ENCODE data around the gene PAX6. TPM values are rescaled to one million over a fixed set of nuclear protein-coding genes. Genes with fewer than 3 reads are reported as not detected.

PAX6 gene
- polyA plus RNA-seq, 4 donors, result 0.88 to 3.8 (median 1.1) TPM

- peak in 1 of 2 donors; percentile 20 for DNase-seq
- no peaks in the 10 kb centered on the region for H3K36me3 ChIP-seq (ENCODE audit: control insufficient read depth in 3 of 3, insufficient read depth in 2 of 3, low read depth in 1 of 3, low read length in 3 of 3)
- H3K27ac ChIP-seq (ENCODE audit: low read depth in 1 of 3, low read length in 2 of 3), result no peak overlapping the region
- WGBS, 3 donors, result 6 to 9% (median 7%) methylated on average over 15 of the region's 15 CpGs
- no peak for FAIRE-seq
- H3K4me1 ChIP-seq (ENCODE audit: control insufficient read depth in 3 of 3, insufficient read depth in 2 of 3, low read depth in 1 of 3, low read length in 2 of 3), result peaks cover 0 to 11% (median 9%) of the 10 kb centered on the region in 3 donors
- no peak overlapping the region for H3K4me3 ChIP-seq (ENCODE audit: low read depth in 1 of 3, low read length in 3 of 3)
- peaks cover 0 to 98% (median 66%) of the 10 kb centered on the region in 3 donors for H3K27me3 ChIP-seq (ENCODE audit: control insufficient read depth in 3 of 3, insufficient read depth in 3 of 3, low read length in 3 of 3)
- peaks cover 0 to 7% of the 10 kb centered on the region in 2 donors for H3K9me3 ChIP-seq (ENCODE audit: control insufficient read depth in 2 of 2, insufficient read depth in 1 of 2, low read depth in 1 of 2, low read length in 1 of 2)
Measured at GRCh38 chr11:31820438-31820818, 9.3 kb upstream of the PAX6 start.

- Histone ChIP-seq H3K27ac (ENCODE audit: low read depth in 1 of 3, low read length in 2 of 3) (no peak overlapping the region), H3K4me1 (ENCODE audit: control insufficient read depth in 3 of 3, insufficient read depth in 2 of 3, low read depth in 1 of 3, low read length in 2 of 3) (peaks cover 0 to 14% (median 9%) of the 10 kb centered on the region in 3 donors), H3K9me3 (ENCODE audit: control insufficient read depth in 2 of 2, insufficient read depth in 1 of 2, low read depth in 1 of 2, low read length in 1 of 2) (peaks cover 0 to 7% of the 10 kb centered on the region in 2 donors), H3K27me3 (ENCODE audit: control insufficient read depth in 3 of 3, insufficient read depth in 3 of 3, low read length in 3 of 3) (peaks cover 0 to 98% (median 68%) of the 10 kb centered on the region in 3 donors), H3K36me3 (ENCODE audit: control insufficient read depth in 3 of 3, insufficient read depth in 2 of 3, low read depth in 1 of 3, low read length in 3 of 3) (no peaks in the 10 kb centered on the region), H3K4me3 (ENCODE audit: low read depth in 1 of 3, low read length in 3 of 3) (no peak overlapping the region)
- 6 to 17% (median 8%) methylated on average over 52 to 55 of the region's 55 CpGs for WGBS, 3 donors
- FAIRE-seq (no peak), DNase-seq (peak in 1 of 2 donors; percentile 26)
Measured at GRCh38 chr11:31819621-31820437, 8.7 kb upstream of the PAX6 start.

GRCh38 chr11:31818874-31819331 is 7.8 kb upstream of the PAX6 start:
- Histone ChIP-seq H3K4me1 (ENCODE audit: control insufficient read depth in 3 of 3, insufficient read depth in 2 of 3, low read depth in 1 of 3, low read length in 2 of 3) (peaks cover 0 to 14% (median 9%) of the 10 kb centered on the region in 3 donors), H3K27ac (ENCODE audit: low read depth in 1 of 3, low read length in 2 of 3) (no peak overlapping the region), H3K4me3 (ENCODE audit: low read depth in 1 of 3, low read length in 3 of 3) (no peak overlapping the region), H3K9me3 (ENCODE audit: control insufficient read depth in 2 of 2, insufficient read depth in 1 of 2, low read depth in 1 of 2, low read length in 1 of 2) (peaks cover 0 to 7% of the 10 kb centered on the region in 2 donors), H3K36me3 (ENCODE audit: control insufficient read depth in 3 of 3, insufficient read depth in 2 of 3, low read depth in 1 of 3, low read length in 3 of 3) (no peaks in the 10 kb centered on the region), H3K27me3 (ENCODE audit: control insufficient read depth in 3 of 3, insufficient read depth in 3 of 3, low read length in 3 of 3) (peaks cover 0 to 98% (median 76%) of the 10 kb centered on the region in 3 donors)
- FAIRE-seq (no peak), DNase-seq (peak in 1 of 2 donors; percentile 6)
- WGBS, 3 donors, result 4 to 10% (median 7%) methylated on average over 22 to 26 of the region's 26 CpGs

GRCh38 chr11:31818425-31818755 is 7.3 kb upstream of the PAX6 start:
- peaks cover 0 to 98% (median 75%) of the 10 kb centered on the region in 3 donors for H3K27me3 ChIP-seq (ENCODE audit: control insufficient read depth in 3 of 3, insufficient read depth in 3 of 3, low read length in 3 of 3)
- FAIRE-seq (no peak), DNase-seq (peak in 1 of 2 donors; percentile 3)
- H3K27ac ChIP-seq (ENCODE audit: low read depth in 1 of 3, low read length in 2 of 3), result no peak overlapping the region
- no peak overlapping the region for H3K4me3 ChIP-seq (ENCODE audit: low read depth in 1 of 3, low read length in 3 of 3)
- WGBS, 3 donors, result 4 to 8% (median 7%) methylated on average over 9 of the region's 9 CpGs
- peaks cover 0 to 7% of the 10 kb centered on the region in 2 donors for H3K9me3 ChIP-seq (ENCODE audit: control insufficient read depth in 2 of 2, insufficient read depth in 1 of 2, low read depth in 1 of 2, low read length in 1 of 2)
- no peaks in the 10 kb centered on the region for H3K36me3 ChIP-seq (ENCODE audit: control insufficient read depth in 3 of 3, insufficient read depth in 2 of 3, low read depth in 1 of 3, low read length in 3 of 3)
- peaks cover 0 to 15% (median 9%) of the 10 kb centered on the region in 3 donors for H3K4me1 ChIP-seq (ENCODE audit: control insufficient read depth in 3 of 3, insufficient read depth in 2 of 3, low read depth in 1 of 3, low read length in 2 of 3)

- WGBS, 3 donors, result 4 to 9% (median 9%) methylated on average over 55 to 58 of the region's 58 CpGs
- peak overlapping the region in 2 of 3 donors; percentile 3 to 4 for H3K4me3 ChIP-seq (ENCODE audit: low read depth in 1 of 3, low read length in 3 of 3)
- DNase-seq (peak in 1 of 2 donors; percentile 37), FAIRE-seq (no peak)
- no peak overlapping the region for H3K27ac ChIP-seq (ENCODE audit: low read depth in 1 of 3, low read length in 2 of 3)
- H3K4me1 ChIP-seq (ENCODE audit: control insufficient read depth in 3 of 3, insufficient read depth in 2 of 3, low read depth in 1 of 3, low read length in 2 of 3), result peaks cover 0 to 18% (median 11%) of the 10 kb centered on the region in 3 donors
- peaks cover 0 to 7% of the 10 kb centered on the region in 2 donors for H3K9me3 ChIP-seq (ENCODE audit: control insufficient read depth in 2 of 2, insufficient read depth in 1 of 2, low read depth in 1 of 2, low read length in 1 of 2)
- no peaks in the 10 kb centered on the region for H3K36me3 ChIP-seq (ENCODE audit: control insufficient read depth in 3 of 3, insufficient read depth in 2 of 3, low read depth in 1 of 3, low read length in 3 of 3)
- peaks cover 0 to 98% (median 73%) of the 10 kb centered on the region in 3 donors for H3K27me3 ChIP-seq (ENCODE audit: control insufficient read depth in 3 of 3, insufficient read depth in 3 of 3, low read length in 3 of 3)
Measured at GRCh38 chr11:31817621-31818424, 6.7 kb upstream of the PAX6 start.

GRCh38 chr11:31817054-31817620 is 6.0 kb upstream of the PAX6 start:
- FAIRE-seq, result no peak
- 2 to 3% (median 2%) methylated on average over 47 to 48 of the region's 48 CpGs for WGBS, 3 donors
- Histone ChIP-seq H3K4me1 (ENCODE audit: control insufficient read depth in 3 of 3, insufficient read depth in 2 of 3, low read depth in 1 of 3, low read length in 2 of 3) (peaks cover 0 to 18% (median 17%) of the 10 kb centered on the region in 3 donors), H3K27me3 (ENCODE audit: control insufficient read depth in 3 of 3, insufficient read depth in 3 of 3, low read length in 3 of 3) (peaks cover 0 to 98% (median 72%) of the 10 kb centered on the region in 3 donors), H3K4me3 (ENCODE audit: low read depth in 1 of 3, low read length in 3 of 3) (peak overlapping the region in 2 of 3 donors; percentile 3 to 16), H3K27ac (ENCODE audit: low read depth in 1 of 3, low read length in 2 of 3) (no peak overlapping the region), H3K9me3 (ENCODE audit: control insufficient read depth in 2 of 2, insufficient read depth in 1 of 2, low read depth in 1 of 2, low read length in 1 of 2) (peaks cover 0 to 7% of the 10 kb centered on the region in 2 donors), H3K36me3 (ENCODE audit: control insufficient read depth in 3 of 3, insufficient read depth in 2 of 3, low read depth in 1 of 3, low read length in 3 of 3) (no peaks in the 10 kb centered on the region)
- DNase-seq, result peak in 1 of 2 donors; percentile 36

- Histone ChIP-seq H3K9me3 (ENCODE audit: control insufficient read depth in 2 of 2, insufficient read depth in 1 of 2, low read depth in 1 of 2, low read length in 1 of 2) (peaks cover 0 to 7% of the 10 kb centered on the region in 2 donors), H3K27me3 (ENCODE audit: control insufficient read depth in 3 of 3, insufficient read depth in 3 of 3, low read length in 3 of 3) (peaks cover 0 to 98% (median 71%) of the 10 kb centered on the region in 3 donors), H3K4me1 (ENCODE audit: control insufficient read depth in 3 of 3, insufficient read depth in 2 of 3, low read depth in 1 of 3, low read length in 2 of 3) (peaks cover 0 to 21% (median 20%) of the 10 kb centered on the region in 3 donors), H3K27ac (ENCODE audit: low read depth in 1 of 3, low read length in 2 of 3) (no peak overlapping the region), H3K4me3 (ENCODE audit: low read depth in 1 of 3, low read length in 3 of 3) (peak overlapping the region in 2 of 3 donors; percentile 7 to 16), H3K36me3 (ENCODE audit: control insufficient read depth in 3 of 3, insufficient read depth in 2 of 3, low read depth in 1 of 3, low read length in 3 of 3) (no peaks in the 10 kb centered on the region)
- FAIRE-seq (no peak), DNase-seq (peak; percentile 67 to 75)
- 2 to 4% (median 3%) methylated on average over 31 to 40 of the region's 40 CpGs for WGBS, 3 donors
Measured at GRCh38 chr11:31816468-31817053, 5.4 kb upstream of the PAX6 start.
